ENCODE results near the gene VPS26A. TPM values are rescaled to one million over a fixed set of nuclear protein-coding genes. Genes with fewer than 3 reads are reported as not detected.

The VPS26A gene
- total RNA-seq, 1 donor from 2014 or later = 51.5 TPM

DNA sequence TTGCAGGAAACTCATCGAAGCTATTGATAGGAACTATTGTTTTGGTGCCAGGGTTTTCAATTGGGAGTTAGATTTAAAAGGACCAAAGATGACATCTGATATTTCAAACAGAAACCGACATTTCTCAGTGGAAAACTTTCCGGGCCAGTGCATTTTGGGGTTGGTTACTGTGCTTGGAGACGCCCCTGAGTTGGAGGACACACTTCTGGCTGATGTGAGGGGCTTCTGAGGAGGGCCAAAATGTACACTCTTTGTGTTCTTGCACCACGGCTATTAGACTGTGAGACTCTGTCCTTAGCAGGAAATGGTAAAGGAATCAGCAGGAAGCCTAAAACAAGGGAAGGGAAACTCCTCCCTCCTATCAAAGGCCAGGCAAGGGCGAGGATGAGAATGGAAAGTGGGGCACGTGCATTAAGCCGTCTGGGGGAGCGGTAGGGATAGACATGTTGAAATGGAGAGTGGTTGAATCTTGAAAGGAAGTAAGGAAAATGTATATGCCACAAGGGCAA is 37.9 kb upstream of the VPS26A start:
- H3K9me3 ChIP-seq = no peaks in the 10 kb centered on the region
- H3K36me3 ChIP-seq = no peaks in the 10 kb centered on the region
- H3K27me3 ChIP-seq = no peaks in the 10 kb centered on the region
- peaks cover 8% of the 10 kb centered on the region for H3K4me1 ChIP-seq
- intact Hi-C loops (cut with DNase I) = no loop called here
- DNase-seq (no peak), ATAC-seq (peak; percentile 51)
- H3K4me3 ChIP-seq = no peak overlapping the region
- H3K27ac ChIP-seq = peak overlapping the region; percentile 95
- no peak for TF ChIP-seq CTCF (IDR thresholded peaks at IDR 0.05)

DNA sequence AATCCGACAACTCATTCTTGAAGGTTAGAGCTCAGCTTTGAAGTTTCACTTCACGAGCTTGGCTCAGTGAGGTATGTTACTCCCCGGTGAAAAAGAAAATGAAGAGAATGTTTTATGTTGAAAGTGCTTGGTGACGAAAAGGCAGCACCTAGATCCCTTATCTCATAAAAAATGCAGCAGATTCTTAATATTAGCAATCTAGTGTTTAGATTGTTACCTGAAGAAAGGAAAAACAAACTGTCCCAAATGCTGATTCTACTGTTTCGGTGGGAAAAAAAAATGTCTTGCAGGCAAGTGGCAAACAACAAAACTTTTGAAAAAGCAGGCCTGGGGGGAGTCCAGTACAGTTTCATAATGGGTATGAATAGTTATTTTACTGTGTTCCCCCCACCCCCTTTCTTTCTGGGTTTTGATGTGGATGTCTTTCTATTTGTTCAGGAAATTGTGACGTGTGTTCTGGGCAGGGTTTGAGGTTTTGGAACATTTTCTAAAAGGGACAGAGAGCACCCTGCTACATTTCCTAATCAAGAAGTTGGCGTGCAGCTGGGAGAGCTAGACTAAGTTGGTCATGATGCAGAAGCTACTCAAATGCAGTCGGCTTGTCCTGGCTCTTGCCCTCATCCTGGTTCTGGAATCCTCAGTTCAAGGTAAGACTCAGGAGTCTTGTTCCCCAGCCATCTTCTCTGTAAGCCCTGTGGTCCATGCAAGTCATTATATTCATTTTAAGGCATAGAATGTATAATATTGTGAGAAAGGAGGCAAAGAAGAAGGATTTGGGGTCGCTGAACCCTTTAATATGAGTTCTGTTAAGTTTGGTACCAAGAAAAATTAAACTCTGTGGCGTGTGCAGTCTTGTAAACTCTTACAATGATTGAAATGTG is 36.1 kb upstream of the VPS26A start, which contains the start of gene SRGN:
Gene SRGN (plus strand): TSS at position 514 of the 881 bp plus-strand sequence. CDS start 55 bp downstream, at position 569.
- Histone ChIP-seq H3K36me3 (no peaks in the 10 kb centered on the region), H3K4me1 (peaks cover 16% of the 10 kb centered on the region), H3K4me3 (peak within 1 kb of the TSS; percentile 58), H3K27ac (peak within 1 kb of the TSS; percentile 95), H3K27me3 (no peaks in the 10 kb centered on the region), H3K9me3 (no peaks in the 10 kb centered on the region)
- TF ChIP-seq CTCF (IDR thresholded peaks at IDR 0.05) = no peak
- intact Hi-C loops (cut with DNase I) = no loop called here
- ATAC-seq = peak; percentile 90
- no peak for DNase-seq

- intact Hi-C loops (cut with DNase I) = no loop called here
- DNase-seq = no peak
- peaks cover 19% of the 10 kb centered on the region for H3K4me1 ChIP-seq
- H3K36me3 ChIP-seq = no peaks in the 10 kb centered on the region
- no peaks in the 10 kb centered on the region for H3K27me3 ChIP-seq
- no peaks in the 10 kb centered on the region for H3K9me3 ChIP-seq
- no peak for TF ChIP-seq CTCF (IDR thresholded peaks at IDR 0.05)
- no peak for ATAC-seq
- peak overlapping the region; percentile 95 for H3K27ac ChIP-seq
- peak overlapping the region; percentile 58 for H3K4me3 ChIP-seq
These were observed 35.6 kb upstream of the VPS26A start for GRCh38 chr10:69088471-69088769.

DNA sequence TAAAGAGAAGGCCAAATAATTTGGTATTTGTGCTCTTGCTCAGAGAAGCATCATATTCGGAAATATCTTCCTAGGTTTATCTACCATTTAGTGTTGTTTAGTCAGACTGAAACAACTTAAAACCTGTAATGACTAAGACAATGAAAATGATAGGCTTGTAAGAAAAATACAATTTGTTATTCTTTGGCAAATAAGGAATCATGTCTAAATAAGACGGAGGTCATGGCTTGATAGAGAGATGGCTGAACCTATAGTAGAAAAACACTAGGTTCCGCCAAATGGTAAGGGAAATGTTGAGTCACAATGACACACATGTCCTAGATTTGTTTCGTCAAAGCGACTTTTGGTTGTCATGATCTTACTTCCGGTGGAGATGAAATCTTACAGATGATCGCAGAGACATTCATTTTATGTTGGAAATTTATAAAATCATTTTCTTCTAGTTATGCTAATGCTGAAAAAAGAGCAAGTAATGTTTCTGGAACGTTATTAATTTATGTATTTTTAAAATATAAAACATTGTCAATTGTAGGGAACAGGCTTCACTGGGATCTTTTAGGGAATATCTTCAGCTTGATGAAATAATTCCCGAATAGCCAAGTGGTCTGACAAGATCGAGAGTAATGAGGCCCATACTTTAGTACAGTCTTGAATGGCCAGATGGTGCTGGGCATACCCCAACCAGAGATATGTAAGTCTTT is 35.0 kb upstream of the VPS26A start:
- ATAC-seq = peak; percentile 42

More for the DNA sequence above, 35.0 kb upstream of the VPS26A start:
- Histone ChIP-seq H3K27ac (peak overlapping the region; percentile 95), H3K27me3 (no peaks in the 10 kb centered on the region), H3K9me3 (no peaks in the 10 kb centered on the region), H3K4me3 (peak overlapping the region; percentile 58), H3K4me1 (peaks cover 19% of the 10 kb centered on the region), H3K36me3 (no peaks in the 10 kb centered on the region)
- intact Hi-C loops (cut with DNase I) = no loop called here
- TF ChIP-seq CTCF (IDR thresholded peaks at IDR 0.05) = no peak
- no peak for DNase-seq
